Uterus (tissue), 4 donors: Measurements from ENCODE around the gene NEGR1. TPM values are rescaled to one million over a fixed set of nuclear protein-coding genes. Genes with fewer than 3 reads are reported as not detected.

Experiments used
- DNase-seq, 2 donors: peaks; one replicate each; pipeline ENCODE4 v3.0.0-alpha.2; 2019 to 2020
- H3K27ac ChIP-seq, 2 donors: fragments of 200-600 bp; sonication (generic); 1 replicate in 1 of 2; 2 replicates in 1 of 2; pipeline ENCODE4 v1.5.1; 2016 to 2018
- H3K27me3 ChIP-seq, 2 donors: fragments of 200-600 bp; sonication (generic); one replicate each; pipeline ENCODE4 v1.5.1; 2018 to 2019; ENCODE audit warnings: control low read depth in 1 of 2
- H3K36me3 ChIP-seq, 2 donors: fragments of 200-600 bp; sonication (generic); one replicate each; pipeline ENCODE4 v1.5.1; 2019; ENCODE audit warnings: control low read depth in 1 of 2
- H3K4me1 ChIP-seq, 2 donors: fragments of 200-600 bp; sonication (generic); one replicate each; pipeline ENCODE4 v1.5.1; 2018 to 2019; ENCODE audit warnings: control low read depth in 1 of 2
- H3K4me3 ChIP-seq, 2 donors: fragments of 200-600 bp; sonication (generic); 1 replicate in 1 of 2; 2 replicates in 1 of 2; pipeline ENCODE4 v1.5.1; 2018 to 2019; ENCODE audit warnings: mild to moderate bottlenecking in 1 of 2
- H3K9me3 ChIP-seq, 2 donors: fragments of 200-600 bp; sonication (generic); one replicate each; pipeline ENCODE4 v1.5.1; 2019; ENCODE audit warnings: control low read depth in 1 of 2
- POLR2A ChIP-seq, 2 donors: fragments of 450-650 bp; IDR thresholded peaks; one replicate each; pipeline ENCODE4 v1.6.1; 2016; ENCODE audit warnings: antibody characterized with exemption in 2 of 2, mild to moderate bottlenecking in 1 of 2, moderate library complexity in 1 of 2
- intact Hi-C: fragments of 100-400 bp; cut with DNase I; formaldehyde crosslinking; loops from one replicate; pipeline ENCODE4 v1.15.1; 2023; ENCODE audit warnings: low total_unique reads
- total RNA-seq, 4 donors: library from RNA; depleted of rRNA in 3 of 4; stranded (reverse); fragments of >200 nt in 3 of 4; gene quantifications; one replicate each; pipeline versions ENCODE4 v1.1.0 to v1.2.4, GENCODE V29; 2014 to 2023
- TF ChIP-seq, protein P1 (sequence below), 4 experiments: fragments of 200-600 bp in 2 of 4; fragments of 450-650 bp in 2 of 4; sonication (generic) in 2 of 4; IDR thresholded peaks; one replicate each; pipeline ENCODE4 v1.5.1; 2016 to 2019; ENCODE audit warnings: antibody characterized with exemption in 4 of 4, mild to moderate bottlenecking in 2 of 4, moderate library complexity in 1 of 4
- donor health status: DM: yes; HTN: yes; CAD: no.

Gene NEGR1
- total RNA-seq, 4 donors from 2014 or later: 6.7 to 42.9 (median 33.3) TPM

DNA sequence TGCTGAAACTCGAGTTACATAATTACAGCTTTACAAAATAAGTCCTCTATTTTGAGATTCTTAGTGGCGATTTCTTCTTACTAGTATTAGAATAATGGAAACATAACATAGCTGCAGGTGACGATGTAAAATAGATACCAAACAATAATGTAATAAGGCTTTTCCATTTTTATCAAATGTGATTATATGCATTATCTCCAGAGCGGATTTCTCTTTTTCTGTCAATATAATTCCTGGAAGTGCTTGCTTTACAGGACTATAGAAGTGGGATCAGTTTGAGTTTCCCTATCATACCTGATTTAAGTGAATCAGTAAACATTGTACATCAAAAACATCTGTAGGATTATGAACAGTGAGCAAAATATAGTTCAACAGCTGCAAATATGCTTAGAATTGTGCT is 442.5 kb downstream of the NEGR1 start:
- Histone ChIP-seq H3K27ac (no peak overlapping the region), H3K9me3 (no peaks in the 10 kb centered on the region), H3K27me3 (no peaks in the 10 kb centered on the region), H3K4me1 (no peaks in the 10 kb centered on the region), H3K36me3 (no peaks in the 10 kb centered on the region), H3K4me3 (no peak overlapping the region)
- intact Hi-C loops: no loop called here
- no peak for DNase-seq
- TF ChIP-seq, protein P1, sequence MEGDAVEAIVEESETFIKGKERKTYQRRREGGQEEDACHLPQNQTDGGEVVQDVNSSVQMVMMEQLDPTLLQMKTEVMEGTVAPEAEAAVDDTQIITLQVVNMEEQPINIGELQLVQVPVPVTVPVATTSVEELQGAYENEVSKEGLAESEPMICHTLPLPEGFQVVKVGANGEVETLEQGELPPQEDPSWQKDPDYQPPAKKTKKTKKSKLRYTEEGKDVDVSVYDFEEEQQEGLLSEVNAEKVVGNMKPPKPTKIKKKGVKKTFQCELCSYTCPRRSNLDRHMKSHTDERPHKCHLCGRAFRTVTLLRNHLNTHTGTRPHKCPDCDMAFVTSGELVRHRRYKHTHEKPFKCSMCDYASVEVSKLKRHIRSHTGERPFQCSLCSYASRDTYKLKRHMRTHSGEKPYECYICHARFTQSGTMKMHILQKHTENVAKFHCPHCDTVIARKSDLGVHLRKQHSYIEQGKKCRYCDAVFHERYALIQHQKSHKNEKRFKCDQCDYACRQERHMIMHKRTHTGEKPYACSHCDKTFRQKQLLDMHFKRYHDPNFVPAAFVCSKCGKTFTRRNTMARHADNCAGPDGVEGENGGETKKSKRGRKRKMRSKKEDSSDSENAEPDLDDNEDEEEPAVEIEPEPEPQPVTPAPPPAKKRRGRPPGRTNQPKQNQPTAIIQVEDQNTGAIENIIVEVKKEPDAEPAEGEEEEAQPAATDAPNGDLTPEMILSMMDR (IDR thresholded peaks at IDR 0.05): no peak
- no peak for TF ChIP-seq POLR2A (IDR thresholded peaks at IDR 0.05)

DNA sequence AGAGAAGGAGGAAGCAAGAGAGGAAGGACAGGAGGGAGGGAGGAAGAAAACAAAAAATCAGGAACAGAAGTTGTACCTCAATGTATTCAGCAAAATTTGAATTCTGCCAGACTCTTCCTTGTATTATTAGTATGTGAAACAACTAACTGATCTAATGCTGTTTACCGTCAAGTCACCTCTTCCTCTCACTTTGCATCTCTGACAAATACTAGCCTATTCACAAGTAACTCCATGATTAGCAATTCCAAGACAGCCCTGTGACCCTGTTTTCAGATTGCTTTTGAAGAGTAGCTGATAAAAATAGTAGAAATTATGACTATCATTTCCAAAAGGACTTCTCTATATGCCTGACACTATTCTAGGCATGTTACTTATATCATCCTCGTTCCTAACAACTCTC is 445.4 kb downstream of the NEGR1 start:
- intact Hi-C loops: no loop called here
- Histone ChIP-seq H3K9me3 (no peaks in the 10 kb centered on the region), H3K4me1 (no peaks in the 10 kb centered on the region), H3K27me3 (no peaks in the 10 kb centered on the region), H3K36me3 (no peaks in the 10 kb centered on the region), H3K27ac (no peak overlapping the region), H3K4me3 (no peak overlapping the region)
- TF ChIP-seq POLR2A (IDR thresholded peaks at IDR 0.05): no peak
- TF ChIP-seq, protein P1 (IDR thresholded peaks at IDR 0.05): no peak
- DNase-seq: no peak

DNA sequence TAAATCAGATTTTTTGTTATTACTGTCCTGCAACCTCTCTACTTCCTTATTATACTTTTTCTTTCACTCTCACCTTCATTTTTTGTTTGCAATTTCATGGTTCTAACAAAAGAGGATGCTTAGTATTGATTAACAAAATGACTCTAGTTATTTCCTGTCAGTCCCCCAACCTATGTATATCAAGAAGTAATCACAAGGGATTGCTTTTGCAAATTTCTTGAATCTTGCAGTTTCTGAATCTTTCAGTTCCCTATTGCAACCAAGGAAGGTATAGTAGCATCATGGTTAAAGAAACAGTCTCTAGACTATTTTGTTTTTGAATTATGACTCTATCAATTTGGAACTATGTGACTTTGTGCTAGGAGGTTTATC is 446.9 kb downstream of the NEGR1 start:
- Histone ChIP-seq H3K9me3 (no peaks in the 10 kb centered on the region), H3K4me3 (no peak overlapping the region), H3K27ac (no peak overlapping the region), H3K27me3 (no peaks in the 10 kb centered on the region), H3K4me1 (no peaks in the 10 kb centered on the region), H3K36me3 (no peaks in the 10 kb centered on the region)
- intact Hi-C loops: no loop called here
- no peak for TF ChIP-seq POLR2A (IDR thresholded peaks at IDR 0.05)
- TF ChIP-seq, protein P1 (IDR thresholded peaks at IDR 0.05): no peak
- no peak for DNase-seq

DNA sequence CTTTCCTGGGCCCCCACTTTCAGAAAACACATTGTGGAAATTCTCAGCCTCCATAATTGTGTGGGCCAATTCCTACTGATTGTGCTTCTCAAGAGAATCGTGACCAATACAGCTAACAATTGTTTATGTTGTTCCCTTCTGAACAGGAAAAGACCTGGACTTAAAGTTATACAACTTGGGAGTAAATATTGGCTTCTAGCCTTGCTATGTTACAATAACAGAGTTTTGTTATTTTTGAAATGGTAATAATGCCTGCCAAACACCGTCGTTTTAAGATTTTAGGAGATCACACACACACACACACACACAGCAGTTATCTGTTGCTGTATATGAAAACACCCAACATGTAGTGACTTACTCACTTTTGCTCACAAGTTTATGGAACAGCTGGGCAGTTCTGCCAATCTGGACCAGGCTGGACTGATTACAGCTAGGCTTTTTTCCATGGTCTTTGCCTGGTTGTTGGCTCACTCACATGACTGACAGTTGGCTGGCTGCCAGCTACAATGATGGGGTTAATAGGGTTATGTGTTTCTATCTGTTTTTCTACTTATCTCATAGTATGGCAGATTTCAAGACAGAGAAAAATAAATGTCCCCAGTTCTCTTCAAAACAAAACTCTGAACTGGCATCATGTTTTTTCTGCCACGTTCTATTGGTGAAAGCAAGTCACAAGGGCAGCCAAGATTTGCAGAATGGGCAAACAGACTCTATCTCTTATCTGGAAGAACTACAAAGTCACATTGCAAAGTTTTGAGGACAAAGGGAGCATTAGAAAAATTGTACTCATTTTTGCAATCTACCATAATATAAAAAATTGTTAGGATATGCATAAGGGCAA is 447.5 kb downstream of the NEGR1 start:
- no peak for DNase-seq
- H3K4me3 ChIP-seq: no peak overlapping the region
- no peaks in the 10 kb centered on the region for H3K4me1 ChIP-seq
- no peaks in the 10 kb centered on the region for H3K36me3 ChIP-seq
- H3K9me3 ChIP-seq: no peaks in the 10 kb centered on the region
- intact Hi-C loops: no loop called here
- no peaks in the 10 kb centered on the region for H3K27me3 ChIP-seq
- H3K27ac ChIP-seq: no peak overlapping the region
- TF ChIP-seq, protein P1 (IDR thresholded peaks at IDR 0.05): no peak

DNA sequence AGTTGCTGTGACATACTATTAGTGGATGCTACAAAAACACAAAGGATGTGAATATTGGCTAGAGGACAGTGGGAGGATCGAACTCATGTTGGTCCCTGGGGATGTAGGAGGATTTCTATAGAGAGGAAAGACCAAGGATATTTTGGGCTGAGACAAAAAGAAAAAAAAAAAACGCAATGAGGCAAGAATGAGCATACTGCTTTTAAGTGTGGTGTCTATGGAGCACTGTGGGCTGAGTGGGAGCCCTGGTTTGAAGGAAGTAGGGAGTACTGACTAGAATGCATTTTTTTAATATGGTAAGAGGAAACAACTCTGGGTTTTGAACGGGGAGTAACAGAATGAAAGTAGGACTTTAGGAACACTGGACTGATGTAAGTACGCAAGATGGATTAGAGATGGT is 450.7 kb downstream of the NEGR1 start:
- H3K9me3 ChIP-seq: no peaks in the 10 kb centered on the region
- H3K27me3 ChIP-seq: no peaks in the 10 kb centered on the region
- no peak overlapping the region for H3K4me3 ChIP-seq
- DNase-seq: no peak
- no peaks in the 10 kb centered on the region for H3K4me1 ChIP-seq
- no peak overlapping the region for H3K27ac ChIP-seq
- H3K36me3 ChIP-seq: no peaks in the 10 kb centered on the region
- TF ChIP-seq, protein P1 (IDR thresholded peaks at IDR 0.05): no peak
- no peak for TF ChIP-seq POLR2A (IDR thresholded peaks at IDR 0.05)
- intact Hi-C loops: no loop called here
